ENCODE measurements around the gene CATSPERD. TPM values are rescaled to one million over a fixed set of nuclear protein-coding genes. Genes with fewer than 3 reads are reported as not detected.

Gene CATSPERD
- total and polyA plus RNA-seq, 9 of the 15 experiments (the other 6 are each of a cell fraction or from before 2014, with no cell fraction given): not detected

DNA sequence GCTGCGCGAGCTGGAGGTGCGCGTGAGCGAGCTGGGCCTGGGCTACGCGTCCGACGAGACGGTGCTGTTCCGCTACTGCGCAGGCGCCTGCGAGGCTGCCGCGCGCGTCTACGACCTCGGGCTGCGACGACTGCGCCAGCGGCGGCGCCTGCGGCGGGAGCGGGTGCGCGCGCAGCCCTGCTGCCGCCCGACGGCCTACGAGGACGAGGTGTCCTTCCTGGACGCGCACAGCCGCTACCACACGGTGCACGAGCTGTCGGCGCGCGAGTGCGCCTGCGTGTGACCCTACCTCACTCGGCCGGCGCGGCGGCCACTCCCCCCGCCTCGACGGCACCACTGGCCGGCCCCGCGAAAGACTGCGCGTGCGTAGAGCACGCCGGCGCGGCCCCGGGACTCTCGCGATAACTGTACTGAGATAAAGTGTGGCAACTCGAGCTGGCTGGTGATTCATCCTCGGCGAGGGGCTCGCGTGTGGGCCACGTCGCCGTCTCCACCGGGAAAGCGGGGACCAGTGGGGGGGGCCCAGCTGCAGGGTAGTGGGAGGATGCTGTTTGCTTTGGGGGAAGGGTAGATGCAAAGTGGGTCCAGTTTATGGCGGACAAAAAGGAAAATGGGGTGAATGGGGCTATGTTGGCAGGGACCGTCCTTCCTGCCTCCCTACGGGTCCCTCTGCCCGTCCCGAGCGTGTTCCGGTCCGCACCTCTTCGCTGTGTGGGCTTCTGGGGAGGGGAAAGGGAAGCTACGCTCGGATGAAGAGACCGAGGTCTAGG, 107.6 kb downstream of the CATSPERD start (continued):
- TF ChIP-seq, protein P1, sequence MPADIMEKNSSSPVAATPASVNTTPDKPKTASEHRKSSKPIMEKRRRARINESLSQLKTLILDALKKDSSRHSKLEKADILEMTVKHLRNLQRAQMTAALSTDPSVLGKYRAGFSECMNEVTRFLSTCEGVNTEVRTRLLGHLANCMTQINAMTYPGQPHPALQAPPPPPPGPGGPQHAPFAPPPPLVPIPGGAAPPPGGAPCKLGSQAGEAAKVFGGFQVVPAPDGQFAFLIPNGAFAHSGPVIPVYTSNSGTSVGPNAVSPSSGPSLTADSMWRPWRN (IDR thresholded peaks at IDR 0.05; ENCODE audit: low read depth): no peak
- TF ChIP-seq COPS2 (conservative IDR thresholded peaks at IDR 0.05) (no peak), POLR2G (IDR thresholded peaks at IDR 0.05; ENCODE audit: low read depth, low read length) (peak; percentile 100), MCM2 (IDR thresholded peaks at IDR 0.05; ENCODE audit: low read depth) (no peak), CREM (IDR thresholded peaks at IDR 0.05; ENCODE audit: low read depth) (peak; percentile 93), ZBTB33 (CRISPR knock-in tag; IDR thresholded peaks at IDR 0.05) (no peak), MCM7 (IDR thresholded peaks at IDR 0.05) (no peak), CCAR2 (IDR thresholded peaks at IDR 0.05; ENCODE audit: low read depth, low read length) (no peak), ATF7 (IDR thresholded peaks at IDR 0.05) (peak; percentile 90), PBX2 (CRISPR knock-in tag; IDR thresholded peaks at IDR 0.05; ENCODE audit: low read depth) (no peak), PBX2 (tag; conservative IDR thresholded peaks at IDR 0.05; ENCODE audit: low read depth) (no peak), RCOR1 (IDR thresholded peaks at IDR 0.05; ENCODE audit: borderline replicate concordance in 1 of 2, low read depth in 2 of 2, low read length in 2 of 2) (peak; percentile 16 to 39; a peak in 2 of 4 replicates), RUNX1 (IDR thresholded peaks at IDR 0.05; ENCODE audit: low read depth) (no peak)
- TF ChIP-seq, protein P2, sequence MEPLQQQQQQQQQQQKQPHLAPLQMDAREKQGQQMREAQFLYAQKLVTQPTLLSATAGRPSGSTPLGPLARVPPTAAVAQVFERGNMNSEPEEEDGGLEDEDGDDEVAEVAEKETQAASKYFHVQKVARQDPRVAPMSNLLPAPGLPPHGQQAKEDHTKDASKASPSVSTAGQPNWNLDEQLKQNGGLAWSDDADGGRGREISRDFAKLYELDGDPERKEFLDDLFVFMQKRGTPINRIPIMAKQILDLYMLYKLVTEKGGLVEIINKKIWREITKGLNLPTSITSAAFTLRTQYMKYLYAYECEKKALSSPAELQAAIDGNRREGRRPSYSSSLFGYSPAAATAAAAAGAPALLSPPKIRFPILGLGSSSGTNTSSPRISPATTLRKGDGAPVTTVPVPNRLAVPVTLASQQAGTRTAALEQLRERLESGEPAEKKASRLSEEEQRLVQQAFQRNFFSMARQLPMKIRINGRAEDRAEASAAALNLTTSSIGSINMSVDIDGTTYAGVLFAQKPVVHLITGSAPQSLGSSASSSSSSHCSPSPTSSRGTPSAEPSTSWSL (CRISPR knock-in tag; IDR thresholded peaks at IDR 0.05; ENCODE audit: borderline replicate concordance): no peak; the same call in 1 of the 2 replicates

All from K562 (cell line).